Measurements from ENCODE around the gene EHF.

DNA sequence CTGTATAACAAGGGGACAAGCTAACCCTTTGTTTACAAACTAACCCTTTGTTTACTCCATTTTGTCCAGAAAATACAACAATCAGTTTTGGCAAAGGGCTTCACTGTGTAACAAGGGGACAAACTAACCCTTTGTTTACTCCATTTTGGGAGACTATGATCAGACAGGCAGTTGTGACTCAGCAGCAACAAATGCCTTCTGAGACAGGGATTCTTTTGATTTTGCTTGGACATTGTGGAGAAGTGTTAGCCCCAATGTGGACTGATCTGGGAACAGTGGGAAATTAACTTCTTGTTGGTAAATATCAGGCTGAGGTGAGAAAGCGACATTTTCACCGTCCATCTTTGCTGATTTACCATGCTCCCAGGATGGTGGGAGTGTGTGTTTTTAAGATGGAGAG, 983 bp downstream of the EHF start:
- TF ChIP-seq, protein P1, sequence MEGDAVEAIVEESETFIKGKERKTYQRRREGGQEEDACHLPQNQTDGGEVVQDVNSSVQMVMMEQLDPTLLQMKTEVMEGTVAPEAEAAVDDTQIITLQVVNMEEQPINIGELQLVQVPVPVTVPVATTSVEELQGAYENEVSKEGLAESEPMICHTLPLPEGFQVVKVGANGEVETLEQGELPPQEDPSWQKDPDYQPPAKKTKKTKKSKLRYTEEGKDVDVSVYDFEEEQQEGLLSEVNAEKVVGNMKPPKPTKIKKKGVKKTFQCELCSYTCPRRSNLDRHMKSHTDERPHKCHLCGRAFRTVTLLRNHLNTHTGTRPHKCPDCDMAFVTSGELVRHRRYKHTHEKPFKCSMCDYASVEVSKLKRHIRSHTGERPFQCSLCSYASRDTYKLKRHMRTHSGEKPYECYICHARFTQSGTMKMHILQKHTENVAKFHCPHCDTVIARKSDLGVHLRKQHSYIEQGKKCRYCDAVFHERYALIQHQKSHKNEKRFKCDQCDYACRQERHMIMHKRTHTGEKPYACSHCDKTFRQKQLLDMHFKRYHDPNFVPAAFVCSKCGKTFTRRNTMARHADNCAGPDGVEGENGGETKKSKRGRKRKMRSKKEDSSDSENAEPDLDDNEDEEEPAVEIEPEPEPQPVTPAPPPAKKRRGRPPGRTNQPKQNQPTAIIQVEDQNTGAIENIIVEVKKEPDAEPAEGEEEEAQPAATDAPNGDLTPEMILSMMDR (optimal IDR thresholded peaks at IDR 0.05 in 1 of 3, IDR thresholded peaks at IDR 0.05 in 1 of 3, conservative IDR thresholded peaks at IDR 0.05 in 1 of 3; ENCODE audit: extremely low read depth in 1 of 3, insufficient read depth in 2 of 3, low read length in 3 of 3) = no peak
- no peak for TF ChIP-seq EZH2 (IDR thresholded peaks at IDR 0.05; ENCODE audit: low read length)

Measured in keratinocyte (primary cell).